ENCODE data around the gene ZYG11B. TPM values are rescaled to one million over a fixed set of nuclear protein-coding genes. Genes with fewer than 3 reads are reported as not detected.
"Not testable (repeated sequence)": the region's sequence is repeated elsewhere in the genome, so short reads cannot be mapped to it uniquely, and the experiment has no call there.

ZYG11B gene
- total and polyA plus RNA-seq, 4 donors = 38.9 to 115 (median 48.0) TPM

GRCh38 chr1:52733368-52733767, 7.1 kb downstream of the ZYG11B start:
- Histone ChIP-seq H3K9me3 (ENCODE audit: control insufficient read depth, insufficient read depth, low read length) (no peaks in the 10 kb centered on the region), H3K27ac (ENCODE audit: low read depth, low read length) (no peak overlapping the region), H3K36me3 (ENCODE audit: control insufficient read depth, insufficient read depth, low read length) (peaks cover 3% of the 10 kb centered on the region), H3K27me3 (ENCODE audit: control insufficient read depth, insufficient read depth, low read length) (no peaks in the 10 kb centered on the region), H3K4me1 (ENCODE audit: control insufficient read depth, insufficient read depth, low read length) (peaks cover 5% of the 10 kb centered on the region), H3K4me3 (ENCODE audit: low read depth, low read length) (no peak overlapping the region)
- 100% methylated on average over 1 of the region's 3 CpGs for whole genome bisulfite sequencing (ENCODE audit: insufficient coverage)
- DNase-seq (ENCODE audit: low read depth in 4 of 6, low spot score in 6 of 6) = no peak

GRCh38 chr1:52735371-52735770, 9.1 kb downstream of the ZYG11B start:
- not testable (repeated sequence) for H3K4me1 ChIP-seq (ENCODE audit: control insufficient read depth, insufficient read depth, low read length); H3K27ac ChIP-seq (ENCODE audit: low read depth, low read length); H3K9me3 ChIP-seq (ENCODE audit: control insufficient read depth, insufficient read depth, low read length); H3K4me3 ChIP-seq (ENCODE audit: low read depth, low read length); H3K27me3 ChIP-seq (ENCODE audit: control insufficient read depth, insufficient read depth, low read length); DNase-seq (ENCODE audit: low read depth in 4 of 6, low spot score in 6 of 6); H3K36me3 ChIP-seq (ENCODE audit: control insufficient read depth, insufficient read depth, low read length)
- WGBS (ENCODE audit: insufficient coverage) = 87% methylated on average over 6 of the region's 9 CpGs

DNA sequence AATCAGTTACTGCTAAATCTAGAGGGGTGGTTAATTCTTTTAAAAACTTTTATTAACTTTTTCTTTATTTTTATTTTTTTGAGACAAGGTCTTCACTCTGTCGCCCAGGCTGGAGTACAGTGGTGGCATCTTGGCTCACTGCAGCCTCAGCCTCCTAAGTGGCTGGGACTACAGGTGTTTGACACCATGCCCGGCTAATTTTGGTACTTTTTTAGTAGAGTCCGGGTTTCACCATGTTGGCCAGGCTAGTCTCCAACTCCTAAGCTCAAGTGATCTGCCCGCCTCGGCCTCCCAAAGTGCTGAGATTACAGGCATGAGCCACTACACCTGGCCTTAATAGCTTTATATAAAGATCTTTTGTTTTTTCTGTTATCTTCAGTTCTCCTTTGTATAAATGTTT, 11.9 kb downstream of the ZYG11B start:
- Histone ChIP-seq H3K4me1 (ENCODE audit: control insufficient read depth, insufficient read depth, low read length) (no peaks in the 10 kb centered on the region), H3K27me3 (ENCODE audit: control insufficient read depth, insufficient read depth, low read length) (no peaks in the 10 kb centered on the region), H3K36me3 (ENCODE audit: control insufficient read depth, insufficient read depth, low read length) (no peaks in the 10 kb centered on the region), H3K9me3 (ENCODE audit: control insufficient read depth, insufficient read depth, low read length) (no peaks in the 10 kb centered on the region), H3K4me3 (ENCODE audit: low read depth, low read length) (no peak overlapping the region), H3K27ac (ENCODE audit: low read depth, low read length) (no peak overlapping the region)
- WGBS (ENCODE audit: insufficient coverage) = no CpG with 5 or more reads among the region's 5 CpGs
- no peak for DNase-seq (ENCODE audit: low read depth in 4 of 6, low spot score in 6 of 6)

DNA sequence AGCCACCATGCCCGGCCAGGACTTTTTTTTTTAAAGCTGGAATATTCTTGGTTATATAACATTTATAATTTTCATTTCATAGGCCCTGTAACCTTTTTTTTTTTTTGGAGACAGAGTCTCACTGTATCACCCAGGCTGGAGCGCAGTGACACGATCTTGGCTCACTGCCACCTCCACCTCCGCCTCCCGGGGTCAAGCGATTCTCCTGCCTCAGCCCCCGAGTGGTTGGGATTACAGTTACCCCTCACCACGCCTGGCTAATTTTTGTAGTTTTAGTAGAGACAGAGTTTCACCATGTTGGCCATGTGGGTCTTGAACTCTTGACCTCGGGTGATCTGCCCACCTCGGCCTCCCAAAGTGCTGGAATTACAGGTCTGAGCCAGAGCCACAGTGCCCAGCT, 12.6 kb downstream of the ZYG11B start:
- Histone ChIP-seq H3K27ac (ENCODE audit: low read depth, low read length) (no peak overlapping the region), H3K9me3 (ENCODE audit: control insufficient read depth, insufficient read depth, low read length) (no peaks in the 10 kb centered on the region), H3K4me3 (ENCODE audit: low read depth, low read length) (no peak overlapping the region), H3K4me1 (ENCODE audit: control insufficient read depth, insufficient read depth, low read length) (no peaks in the 10 kb centered on the region), H3K27me3 (ENCODE audit: control insufficient read depth, insufficient read depth, low read length) (no peaks in the 10 kb centered on the region), H3K36me3 (ENCODE audit: control insufficient read depth, insufficient read depth, low read length) (no peaks in the 10 kb centered on the region)
- no peak for DNase-seq (ENCODE audit: low read depth in 4 of 6, low spot score in 6 of 6)
- WGBS (ENCODE audit: insufficient coverage) = 61% methylated on average over 5 of the region's 10 CpGs

DNA sequence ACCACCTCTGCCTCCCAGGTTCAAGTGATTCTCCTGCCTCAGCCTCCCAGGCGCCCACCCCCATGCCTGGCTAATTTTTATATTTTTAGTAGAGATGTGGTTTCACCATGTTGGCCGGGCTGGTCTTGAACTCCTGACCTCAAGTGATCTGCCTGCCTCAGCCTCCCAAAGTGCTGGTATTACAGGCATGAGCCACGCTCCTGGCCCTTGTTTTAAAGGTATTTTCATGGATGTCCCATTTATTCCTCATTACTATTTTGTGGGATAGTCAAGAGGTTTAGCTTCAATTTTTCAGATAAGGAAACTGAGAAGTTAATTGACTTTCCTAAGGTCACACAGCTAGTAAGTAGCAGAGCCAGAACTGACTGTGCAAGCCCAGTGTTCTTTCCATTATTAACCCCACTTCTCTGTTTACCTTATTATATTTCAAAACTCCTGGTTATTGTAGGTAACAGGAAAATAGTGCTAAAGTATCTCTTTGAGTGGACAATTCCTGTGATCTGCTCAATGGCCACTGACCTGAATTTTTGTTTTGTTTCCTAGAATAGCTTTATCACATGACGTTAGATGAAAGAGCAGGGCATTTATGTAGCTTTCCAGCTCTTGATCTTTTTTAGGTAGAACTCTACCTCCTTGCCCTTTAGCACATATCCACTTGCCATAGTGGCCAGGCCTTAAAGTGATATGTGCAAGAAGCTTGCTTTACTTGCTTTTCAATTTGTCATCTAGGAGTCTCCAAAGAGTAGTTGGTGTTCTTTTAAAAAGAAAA, 13.6 kb downstream of the ZYG11B start:
- no peak for DNase-seq (ENCODE audit: low read depth in 4 of 6, low spot score in 6 of 6)
- Histone ChIP-seq H3K27me3 (ENCODE audit: control insufficient read depth, insufficient read depth, low read length) (no peaks in the 10 kb centered on the region), H3K27ac (ENCODE audit: low read depth, low read length) (no peak overlapping the region), H3K4me1 (ENCODE audit: control insufficient read depth, insufficient read depth, low read length) (no peaks in the 10 kb centered on the region), H3K4me3 (ENCODE audit: low read depth, low read length) (no peak overlapping the region), H3K36me3 (ENCODE audit: control insufficient read depth, insufficient read depth, low read length) (no peaks in the 10 kb centered on the region), H3K9me3 (ENCODE audit: control insufficient read depth, insufficient read depth, low read length) (no peaks in the 10 kb centered on the region)
- WGBS (ENCODE audit: insufficient coverage) = 100% methylated on average over 1 of the region's 4 CpGs

GRCh38 chr1:52741259-52741658, 15.0 kb downstream of the ZYG11B start:
- Histone ChIP-seq H3K9me3 (ENCODE audit: control insufficient read depth, insufficient read depth, low read length) (no peaks in the 10 kb centered on the region), H3K27me3 (ENCODE audit: control insufficient read depth, insufficient read depth, low read length) (no peaks in the 10 kb centered on the region), H3K27ac (ENCODE audit: low read depth, low read length) (no peak overlapping the region), H3K4me1 (ENCODE audit: control insufficient read depth, insufficient read depth, low read length) (no peaks in the 10 kb centered on the region), H3K36me3 (ENCODE audit: control insufficient read depth, insufficient read depth, low read length) (no peaks in the 10 kb centered on the region), H3K4me3 (ENCODE audit: low read depth, low read length) (no peak overlapping the region)
- no CpG with 5 or more reads among the region's 3 CpGs for WGBS (ENCODE audit: insufficient coverage)
- DNase-seq (ENCODE audit: low read depth in 4 of 6, low spot score in 6 of 6) = no peak

- Histone ChIP-seq H3K27ac (ENCODE audit: low read depth, low read length) (no peak overlapping the region), H3K4me1 (ENCODE audit: control insufficient read depth, insufficient read depth, low read length) (no peaks in the 10 kb centered on the region), H3K9me3 (ENCODE audit: control insufficient read depth, insufficient read depth, low read length) (no peaks in the 10 kb centered on the region), H3K27me3 (ENCODE audit: control insufficient read depth, insufficient read depth, low read length) (no peaks in the 10 kb centered on the region), H3K4me3 (ENCODE audit: low read depth, low read length) (no peak overlapping the region), H3K36me3 (ENCODE audit: control insufficient read depth, insufficient read depth, low read length) (no peaks in the 10 kb centered on the region)
- WGBS (ENCODE audit: insufficient coverage) = 100% methylated on average over 2 of the region's 4 CpGs
- DNase-seq (ENCODE audit: low read depth in 4 of 6, low spot score in 6 of 6) = no peak
These were observed 19.9 kb downstream of the ZYG11B start for GRCh38 chr1:52746189-52746588.

GRCh38 chr1:52747450-52747849, 21.2 kb downstream of the ZYG11B start:
- Histone ChIP-seq H3K4me3 (ENCODE audit: low read depth, low read length) (no peak overlapping the region), H3K27me3 (ENCODE audit: control insufficient read depth, insufficient read depth, low read length) (no peaks in the 10 kb centered on the region), H3K36me3 (ENCODE audit: control insufficient read depth, insufficient read depth, low read length) (no peaks in the 10 kb centered on the region), H3K27ac (ENCODE audit: low read depth, low read length) (no peak overlapping the region), H3K4me1 (ENCODE audit: control insufficient read depth, insufficient read depth, low read length) (no peaks in the 10 kb centered on the region), H3K9me3 (ENCODE audit: control insufficient read depth, insufficient read depth, low read length) (no peaks in the 10 kb centered on the region)
- DNase-seq (ENCODE audit: low read depth in 4 of 6, low spot score in 6 of 6) = no peak
- no CpG with 5 or more reads among the region's 1 CpG for WGBS (ENCODE audit: insufficient coverage)

- H3K9me3 ChIP-seq (ENCODE audit: control insufficient read depth, insufficient read depth, low read length) = no peaks in the 10 kb centered on the region
- no peaks in the 10 kb centered on the region for H3K4me1 ChIP-seq (ENCODE audit: control insufficient read depth, insufficient read depth, low read length)
- peak in 2 of 6 donors; percentile 14 to 48 for DNase-seq (ENCODE audit: low read depth in 4 of 6, low spot score in 6 of 6)
- H3K27ac ChIP-seq (ENCODE audit: low read depth, low read length) = no peak overlapping the region
- H3K4me3 ChIP-seq (ENCODE audit: low read depth, low read length) = no peak overlapping the region
- no peaks in the 10 kb centered on the region for H3K36me3 ChIP-seq (ENCODE audit: control insufficient read depth, insufficient read depth, low read length)
- no peaks in the 10 kb centered on the region for H3K27me3 ChIP-seq (ENCODE audit: control insufficient read depth, insufficient read depth, low read length)
These were observed 21.9 kb downstream of the ZYG11B start for GRCh38 chr1:52748119-52748518.

- not testable (repeated sequence) for H3K27me3 ChIP-seq (ENCODE audit: control insufficient read depth, insufficient read depth, low read length); H3K4me1 ChIP-seq (ENCODE audit: control insufficient read depth, insufficient read depth, low read length); H3K9me3 ChIP-seq (ENCODE audit: control insufficient read depth, insufficient read depth, low read length); H3K36me3 ChIP-seq (ENCODE audit: control insufficient read depth, insufficient read depth, low read length); DNase-seq (ENCODE audit: low read depth in 4 of 6, low spot score in 6 of 6); H3K4me3 ChIP-seq (ENCODE audit: low read depth, low read length); H3K27ac ChIP-seq (ENCODE audit: low read depth, low read length)
- WGBS (ENCODE audit: insufficient coverage) = no CpG with 5 or more reads among the region's 9 CpGs
These were observed 23.2 kb downstream of the ZYG11B start for GRCh38 chr1:52749496-52749895.
